Kidney epithelial cell (primary cell): ENCODE data around the gene HSPG2. TPM values are rescaled to one million over a fixed set of nuclear protein-coding genes. Genes with fewer than 3 reads are reported as not detected.

Experiments used
- DNase-seq: peaks from one replicate; pipeline ENCODE4 v3.0.0-alpha.2; 2010; ENCODE audit warnings: low read depth
- H3K27me3 ChIP-seq: 2 replicates; pipeline ENCODE4 v1.6.0; 2011; ENCODE audit warnings: low read length; ENCODE audit not compliant: control insufficient read depth, insufficient read depth
- H3K36me3 ChIP-seq: 2 replicates; pipeline ENCODE4 v1.5.1; 2011; ENCODE audit warnings: low read length; ENCODE audit not compliant: control insufficient read depth, insufficient read depth
- H3K4me3 ChIP-seq: 2 replicates; pipeline ENCODE4 v1.5.1; 2011; ENCODE audit warnings: low read depth, mild to moderate bottlenecking, control low read depth, low read length
- CTCF ChIP-seq: IDR thresholded peaks from 2 replicates; pipeline ENCODE4 v1.5.1; 2011; ENCODE audit warnings: mild to moderate bottlenecking, moderate library complexity, low read length, control low read depth, inconsistent platforms; ENCODE audit not compliant: insufficient read depth, poor library complexity, severe bottlenecking
- total RNA-seq: library from RNA; depleted of rRNA; stranded (reverse); fragments of >200 nt; gene quantifications from 2 replicates; pipeline ENCODE4 v1.2.3, GENCODE V29; 2015

The HSPG2 gene
- total RNA-seq, 1 donor from 2014 or later, result 122 TPM

- Histone ChIP-seq H3K36me3 (peaks cover 6% of the 10 kb centered on the region), H3K27me3 (no peaks in the 10 kb centered on the region)
- TF ChIP-seq CTCF, result no peak
These were observed 81.6 kb downstream of the HSPG2 start for GRCh38 chr1:21855257-21856096.

GRCh38 chr1:21854751-21855131 is 82.4 kb downstream of the HSPG2 start:
- Histone ChIP-seq H3K36me3 (peaks cover 10% of the 10 kb centered on the region), H3K4me3 (no peak overlapping the region), H3K27me3 (no peaks in the 10 kb centered on the region)
- no peak for TF ChIP-seq CTCF
- DNase-seq, result no peak

More at GRCh38 chr1:21855257-21856096, 81.6 kb downstream of the HSPG2 start:
- no peak for DNase-seq
- H3K4me3 ChIP-seq, result no peak overlapping the region

GRCh38 chr1:21854090-21854750 is 82.9 kb downstream of the HSPG2 start:
- no peaks in the 10 kb centered on the region for H3K27me3 ChIP-seq
- H3K36me3 ChIP-seq, result peaks cover 10% of the 10 kb centered on the region
- no peak for DNase-seq
- TF ChIP-seq CTCF, result no peak
- H3K4me3 ChIP-seq, result no peak overlapping the region

GRCh38 chr1:21853131-21853427 is 84.0 kb downstream of the HSPG2 start:
- H3K36me3 ChIP-seq, result peaks cover 8% of the 10 kb centered on the region
- H3K4me3 ChIP-seq, result no peak overlapping the region
- no peak for TF ChIP-seq CTCF
- no peaks in the 10 kb centered on the region for H3K27me3 ChIP-seq
- DNase-seq, result no peak

- H3K27me3 ChIP-seq, result no peaks in the 10 kb centered on the region
- no peak for DNase-seq
- no peak for TF ChIP-seq CTCF
- H3K4me3 ChIP-seq, result no peak overlapping the region
- peaks cover 8% of the 10 kb centered on the region for H3K36me3 ChIP-seq
These were observed 84.6 kb downstream of the HSPG2 start for GRCh38 chr1:21852282-21853130.
